GM18498 (cell line): ENCODE data around the gene EOMES.

ENCODE experiments used
- ATAC-seq: cut with Tn5 transposase; IDR thresholded peaks from one replicate; pipeline ENCODE4 v1.9.1; 2021; ENCODE audit warnings: mild to moderate bottlenecking, moderate library complexity; ENCODE audit not compliant: unreplicated experiment

The EOMES gene

GRCh38 chr3:27720899-27721716 lies 1.0 kb downstream of the EOMES start:
- ATAC-seq, result peak; percentile 6

DNA sequence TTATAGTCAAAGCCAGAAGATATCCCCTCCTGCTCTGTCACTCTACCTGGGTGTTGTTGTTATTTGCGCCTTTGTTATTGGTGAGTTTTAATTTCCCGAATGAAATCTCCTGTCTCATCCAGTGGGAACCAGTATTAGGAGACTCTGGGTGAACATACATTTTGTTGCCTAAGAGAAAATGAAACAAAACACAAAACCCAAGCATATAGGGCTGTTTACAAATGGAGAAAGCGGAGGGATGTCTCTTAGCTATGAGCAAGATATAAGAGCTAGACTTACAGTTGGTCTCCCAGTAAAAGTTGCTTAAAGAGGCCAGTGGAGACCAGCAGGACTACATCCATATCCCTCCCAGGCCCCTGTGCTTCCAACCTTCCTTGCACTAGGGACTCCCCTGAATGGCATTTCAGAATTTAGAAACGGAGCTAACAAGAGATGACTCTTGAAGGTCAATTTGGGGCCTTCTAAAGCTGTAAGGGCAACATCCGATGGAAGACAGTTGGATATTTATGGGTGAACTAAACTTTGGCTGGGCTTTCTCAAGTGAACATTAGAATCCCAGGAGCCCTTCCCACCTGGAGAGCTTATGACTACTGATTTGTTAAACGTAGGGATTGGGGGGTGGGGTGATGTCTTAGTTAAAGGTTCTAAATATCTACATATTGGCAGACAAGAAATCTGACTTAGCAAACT lies 2.7 kb downstream of the EOMES start:
- ATAC-seq, result no peak

- ATAC-seq, result no peak
Measured at GRCh38 chr3:27718459-27718858, 3.7 kb downstream of the EOMES start.

GRCh38 chr3:27717200-27717852 lies 4.8 kb downstream of the EOMES start:
- no peak for ATAC-seq

GRCh38 chr3:27716309-27716708 lies 5.8 kb downstream of the EOMES start:
- no peak for ATAC-seq

DNA sequence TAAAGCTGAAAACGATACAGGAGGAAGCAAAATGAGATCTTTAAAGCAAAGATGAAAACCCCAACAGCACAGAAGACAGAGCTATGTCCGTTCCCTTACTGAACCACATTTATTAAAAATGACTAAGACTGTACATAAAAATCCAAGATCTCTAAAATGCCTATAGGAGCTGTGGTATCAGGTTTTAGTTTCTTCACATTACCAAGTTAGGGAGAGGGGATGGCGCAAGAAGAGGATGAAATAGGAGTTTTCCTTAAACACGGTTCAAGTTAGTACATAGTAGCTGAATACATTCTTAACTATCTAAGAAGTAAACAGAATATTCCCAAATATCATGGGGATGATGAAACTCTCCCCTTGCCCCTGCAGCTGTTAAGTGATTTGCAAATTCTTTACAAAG lies 6.3 kb downstream of the EOMES start:
- ATAC-seq, result no peak

- ATAC-seq, result no peak
Measured at GRCh38 chr3:27715454-27715806, 6.7 kb downstream of the EOMES start.

GRCh38 chr3:27714692-27715453 lies 7.2 kb downstream of the EOMES start:
- ATAC-seq, result no peak

GRCh38 chr3:27714146-27714526 lies 8.0 kb downstream of the EOMES start:
- no peak for ATAC-seq

DNA sequence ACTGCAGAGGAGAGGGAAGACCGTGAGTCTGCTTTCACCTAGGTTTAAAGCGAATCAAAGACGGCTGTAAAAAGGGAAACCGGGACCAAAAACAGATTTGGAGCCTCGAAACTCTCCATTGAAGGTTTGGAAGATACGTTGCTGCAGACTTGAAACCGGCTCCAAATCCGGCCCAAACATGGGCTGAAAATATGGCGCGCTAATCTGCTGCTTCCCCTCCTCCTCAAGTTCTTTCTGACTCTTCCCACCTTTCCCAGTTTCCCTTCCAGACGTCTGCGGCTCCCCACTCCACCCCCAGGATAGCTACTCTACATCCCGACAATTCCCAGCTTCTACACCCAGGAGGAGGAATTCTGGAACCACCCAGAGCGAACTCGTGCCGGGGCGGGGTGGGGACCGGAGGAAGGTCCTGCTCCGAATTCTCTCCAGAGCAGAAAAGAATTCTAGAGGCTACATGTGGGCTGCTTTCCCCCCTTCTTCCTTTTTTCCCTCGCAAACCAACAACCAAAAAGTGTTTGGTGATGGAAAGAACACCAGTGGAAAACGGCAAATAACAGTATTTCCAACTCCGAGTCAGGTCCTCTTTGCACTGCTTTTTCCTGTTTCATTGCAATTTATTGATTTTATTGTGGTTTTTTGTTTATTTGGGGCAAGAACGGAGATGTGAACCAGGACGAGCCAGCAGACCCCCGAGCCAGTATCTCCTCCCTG lies 8.5 kb downstream of the EOMES start:
- no peak for ATAC-seq

GRCh38 chr3:27713078-27713423 lies 9.1 kb downstream of the EOMES start:
- no peak for ATAC-seq

DNA sequence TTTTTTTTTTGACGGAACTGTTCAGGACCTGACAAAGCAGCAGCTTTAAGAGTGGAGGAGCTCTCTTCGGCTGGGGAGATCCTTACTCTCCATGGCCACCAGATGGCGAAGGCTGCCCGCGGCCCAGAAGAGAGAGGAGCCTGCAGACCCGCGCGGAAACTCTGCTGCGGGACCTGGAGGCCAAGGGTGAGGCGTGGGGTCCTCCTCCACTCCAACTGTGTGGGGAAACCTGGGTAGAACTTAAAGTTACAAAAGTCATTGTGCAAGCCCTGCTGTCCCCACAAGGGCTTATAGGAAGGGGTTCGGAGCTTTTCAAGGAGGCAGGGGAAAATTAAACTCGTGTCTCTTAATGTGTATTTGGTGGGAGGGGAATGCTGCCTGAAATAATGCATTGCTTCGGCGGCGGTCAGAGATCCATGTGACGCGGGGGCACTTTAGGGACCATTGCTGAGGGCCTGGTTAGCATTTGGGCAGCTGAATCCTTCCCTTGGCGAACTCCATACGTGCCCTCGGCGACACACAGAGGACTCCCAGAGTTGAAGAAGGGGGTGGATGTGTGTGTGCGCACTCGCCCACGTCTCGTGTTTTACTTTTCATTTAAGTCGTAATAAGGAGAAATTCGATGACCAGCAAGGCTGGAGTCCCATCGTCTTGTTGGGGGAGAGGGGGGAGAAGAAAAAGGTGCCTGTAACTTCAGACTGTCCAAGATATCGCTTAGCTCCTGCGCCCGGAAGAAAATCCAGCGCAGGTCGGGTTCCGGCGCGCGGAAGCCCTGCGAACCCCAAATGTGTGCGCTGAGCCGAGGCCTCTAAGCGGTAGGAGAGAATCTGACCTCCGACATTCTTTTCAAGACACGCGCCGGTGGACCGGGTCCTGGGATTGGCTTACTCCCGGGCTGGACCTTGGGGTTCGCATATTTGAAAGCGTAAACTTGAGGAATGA lies 9.7 kb downstream of the EOMES start:
- peak; percentile 96 for ATAC-seq

- ATAC-seq, result no peak
Measured at GRCh38 chr3:27708250-27708649, 13.9 kb downstream of the EOMES start.

DNA sequence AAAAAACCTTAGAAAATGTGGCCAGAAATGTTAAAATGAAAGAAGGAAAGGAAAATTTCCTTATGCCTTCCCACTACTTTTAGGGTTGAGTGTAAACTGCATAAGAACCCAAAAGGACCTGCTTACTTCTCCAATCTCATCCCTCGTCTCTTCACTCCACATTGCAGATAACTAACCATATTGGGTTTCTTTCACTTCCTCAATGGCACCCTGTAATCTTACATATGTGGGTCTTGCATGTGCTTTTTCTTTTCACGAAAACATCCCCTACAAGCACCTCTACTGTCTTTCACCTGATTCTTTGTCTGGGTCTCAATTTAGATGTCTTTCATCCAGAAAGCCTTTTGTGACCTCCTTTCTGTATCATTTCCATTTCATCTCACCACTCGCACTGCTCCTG lies 23.1 kb downstream of the EOMES start:
- no peak for ATAC-seq

DNA sequence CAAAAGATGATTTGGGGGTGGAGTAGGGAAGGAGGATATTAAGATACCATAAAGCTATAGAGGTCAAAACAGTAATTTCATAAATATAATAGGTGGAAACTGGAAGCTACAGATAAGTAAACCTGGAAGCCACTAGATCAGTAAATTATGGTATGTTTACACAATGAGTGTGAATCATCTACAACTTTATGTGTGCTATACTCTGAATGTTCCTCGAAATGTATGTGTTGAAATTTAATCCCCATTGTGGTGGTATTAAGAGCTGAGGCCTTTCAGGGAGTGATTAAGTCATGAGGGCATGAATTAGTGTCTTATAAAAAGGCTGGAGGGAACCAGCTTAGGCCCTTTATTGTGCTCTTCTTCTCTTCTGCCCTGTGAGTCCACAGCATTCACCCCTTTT lies 25.2 kb downstream of the EOMES start:
- ATAC-seq, result no peak

- ATAC-seq, result no peak
Measured at GRCh38 chr3:27695636-27696035, 26.5 kb downstream of the EOMES start.

GRCh38 chr3:27688053-27688452 lies 34.1 kb downstream of the EOMES start:
- ATAC-seq, result no peak

GRCh38 chr3:27686642-27687041 lies 35.5 kb downstream of the EOMES start:
- ATAC-seq, result no peak

GRCh38 chr3:27685474-27685873 lies 36.6 kb downstream of the EOMES start:
- ATAC-seq, result no peak

DNA sequence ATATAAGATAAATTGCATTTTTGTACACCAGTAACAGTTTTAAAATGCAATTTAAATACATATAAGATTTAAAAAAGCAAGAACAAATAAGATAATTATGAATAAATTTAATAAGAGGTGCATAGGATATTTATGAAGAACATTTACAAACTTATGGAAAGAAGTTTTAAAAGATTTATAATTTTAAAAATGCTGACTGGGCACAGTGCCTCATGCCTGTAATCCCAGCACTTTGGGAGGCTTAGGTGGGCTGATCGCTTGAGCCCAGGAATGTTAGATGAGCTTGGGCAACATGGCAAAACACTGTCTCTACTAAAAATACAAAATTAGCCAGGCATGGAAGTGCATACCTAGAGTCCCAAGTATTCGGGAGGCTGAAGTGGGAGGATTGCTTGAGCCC lies 37.8 kb downstream of the EOMES start:
- ATAC-seq, result no peak
